HG03575 (cell line): ENCODE data around the gene USP15.

Experiments used
- ATAC-seq: cut with Tn5 transposase; IDR thresholded peaks from one replicate; pipeline ENCODE4 v1.9.1; 2021; ENCODE audit not compliant: unreplicated experiment, insufficient number of reproducible peaks, low FRiP score; ENCODE audit errors: extremely low read depth

USP15 gene

DNA sequence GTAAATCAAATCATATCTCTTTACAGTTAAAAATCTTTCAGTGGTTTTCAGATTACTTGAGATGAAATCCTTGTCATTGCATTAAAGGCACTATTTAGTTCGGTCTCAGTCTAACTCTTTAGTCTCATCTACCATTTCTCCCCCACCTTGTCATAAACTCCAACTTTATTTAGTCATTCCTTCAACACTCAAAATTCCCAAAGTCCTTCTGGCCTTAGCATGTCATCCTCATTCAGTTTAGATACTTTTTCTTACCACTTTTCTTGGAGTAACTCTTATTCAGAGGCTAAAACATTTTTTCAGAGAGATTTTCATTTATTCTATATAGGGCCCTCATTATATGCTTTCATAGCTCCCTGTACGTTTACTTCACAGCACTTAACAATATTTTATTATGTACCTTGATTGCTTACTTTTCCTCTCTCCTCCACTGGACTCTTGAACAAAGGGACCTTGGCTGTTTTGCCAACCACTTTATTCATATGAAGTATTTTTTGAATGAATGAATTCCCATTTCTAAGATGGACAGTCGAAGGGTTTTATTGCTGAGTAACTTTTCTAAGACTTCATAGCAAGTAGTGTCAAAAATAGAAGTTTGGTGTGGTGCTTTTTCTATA lies 12.8 kb downstream of the USP15 start:
- ATAC-seq: no peak

DNA sequence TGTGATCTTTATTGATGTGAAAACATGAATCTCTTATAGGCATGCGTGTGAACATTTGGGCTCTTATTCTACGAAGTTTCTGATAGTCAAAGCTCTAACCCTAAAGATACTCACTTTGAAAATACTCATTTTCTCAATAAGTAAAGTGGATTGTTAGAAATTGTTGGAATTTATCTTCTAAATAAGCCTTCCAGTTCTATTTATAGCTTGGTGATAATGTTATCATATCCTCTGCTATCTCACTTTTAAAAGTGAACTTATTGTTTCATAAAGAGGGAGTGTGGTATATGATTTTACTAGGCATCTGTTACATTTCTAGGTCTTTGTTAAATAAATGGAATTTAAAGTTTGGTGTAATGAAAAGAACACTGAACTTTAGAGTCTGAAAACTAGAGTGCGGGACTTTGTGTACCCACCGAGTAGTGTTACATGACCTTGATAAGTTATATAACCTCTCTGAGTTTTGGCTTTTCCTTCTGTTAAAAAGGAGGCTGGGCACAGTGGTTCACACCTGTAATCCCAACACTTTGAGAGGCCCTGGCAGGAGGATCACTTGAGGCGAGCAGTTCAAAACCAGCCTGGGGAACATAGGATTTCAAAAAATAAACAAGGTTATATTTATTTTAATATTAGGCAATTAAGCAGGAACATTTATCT lies 13.6 kb downstream of the USP15 start:
- ATAC-seq: no peak

DNA sequence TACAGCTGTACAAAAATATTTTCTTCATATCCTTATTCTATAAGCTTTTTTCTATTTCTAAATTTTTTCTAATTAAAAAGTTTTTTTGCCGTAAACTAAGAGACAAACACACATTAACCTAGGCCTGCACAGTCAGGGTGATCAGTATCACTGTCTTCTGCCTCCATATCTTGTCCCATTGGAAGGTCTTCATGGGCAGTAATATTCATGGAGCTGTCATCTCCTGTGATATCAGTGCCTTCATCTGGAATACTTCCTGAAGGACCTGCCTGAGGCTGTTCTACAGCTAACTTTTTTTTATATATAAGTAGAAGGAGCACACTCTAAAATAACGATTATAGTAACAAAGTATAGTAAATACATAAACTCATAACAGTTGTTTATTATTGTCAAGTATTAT lies 17.8 kb downstream of the USP15 start:
- no peak for ATAC-seq

DNA sequence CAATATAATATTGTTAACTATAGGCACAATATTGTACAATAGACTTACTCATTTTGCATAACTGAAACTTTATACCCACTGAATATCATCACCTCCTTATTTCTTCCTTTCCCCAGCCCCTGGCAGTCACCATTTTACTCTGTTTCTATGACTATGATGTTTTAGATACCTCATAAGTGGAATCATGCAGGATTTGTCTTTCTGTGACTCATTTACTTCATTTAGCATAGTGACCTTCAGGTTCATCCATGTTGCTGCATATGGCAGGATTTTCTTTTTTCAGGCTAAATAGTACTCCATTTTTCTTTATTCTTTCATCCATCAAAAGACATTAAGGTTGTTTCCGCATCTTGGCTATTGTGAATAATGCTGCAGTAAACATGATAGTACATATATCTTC lies 18.9 kb downstream of the USP15 start:
- no peak for ATAC-seq

DNA sequence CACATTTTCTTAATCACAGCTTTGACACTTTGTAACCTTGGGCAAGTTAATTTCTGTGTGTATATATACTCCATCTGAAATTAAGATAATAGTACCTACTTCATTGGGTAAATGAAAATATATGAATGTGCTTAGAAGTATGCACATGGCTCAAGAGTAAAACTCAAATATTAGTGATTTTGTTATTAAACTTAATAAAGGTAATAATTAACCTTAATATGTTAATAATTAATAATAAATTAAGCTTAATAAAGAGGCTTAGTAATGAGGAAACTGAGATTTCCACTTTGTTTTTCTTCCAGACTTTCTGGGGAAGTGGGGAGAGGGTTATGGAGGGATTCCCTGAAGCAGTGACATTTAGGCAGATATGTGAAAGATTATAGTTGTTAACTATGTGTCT lies 19.8 kb downstream of the USP15 start:
- no peak for ATAC-seq

DNA sequence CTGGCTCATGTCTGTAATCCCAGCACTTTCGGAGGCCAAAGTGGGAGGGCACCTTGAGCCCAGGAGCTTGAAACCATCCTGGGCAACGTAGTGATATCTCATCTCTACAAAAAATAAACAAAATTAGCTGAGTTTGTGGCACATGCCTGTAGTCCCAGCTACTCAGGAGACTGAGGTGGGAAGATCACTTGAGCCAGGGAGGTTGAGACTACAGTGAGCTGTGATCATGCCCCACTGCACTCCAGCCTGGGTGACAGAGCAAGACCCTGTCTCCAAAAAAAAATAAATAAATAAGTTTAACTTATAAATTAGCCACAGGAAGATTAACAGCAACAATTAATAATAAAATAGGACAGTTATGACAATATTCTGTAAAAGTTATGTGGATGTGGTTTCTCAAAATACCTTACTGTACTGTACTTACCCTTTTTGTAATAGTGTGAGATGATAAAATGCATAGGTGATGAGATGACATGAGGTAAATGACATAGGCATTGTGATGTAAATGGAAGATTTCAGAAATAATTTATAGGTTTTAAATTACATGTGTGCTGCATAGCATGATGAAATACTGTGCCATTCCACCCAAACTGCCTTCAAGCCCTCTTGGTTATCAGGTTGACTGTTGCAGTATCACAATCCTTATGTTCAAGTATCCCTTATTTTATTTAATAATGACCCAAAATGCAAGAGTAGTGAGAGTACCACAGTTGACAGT lies 22.0 kb downstream of the USP15 start:
- ATAC-seq: no peak

DNA sequence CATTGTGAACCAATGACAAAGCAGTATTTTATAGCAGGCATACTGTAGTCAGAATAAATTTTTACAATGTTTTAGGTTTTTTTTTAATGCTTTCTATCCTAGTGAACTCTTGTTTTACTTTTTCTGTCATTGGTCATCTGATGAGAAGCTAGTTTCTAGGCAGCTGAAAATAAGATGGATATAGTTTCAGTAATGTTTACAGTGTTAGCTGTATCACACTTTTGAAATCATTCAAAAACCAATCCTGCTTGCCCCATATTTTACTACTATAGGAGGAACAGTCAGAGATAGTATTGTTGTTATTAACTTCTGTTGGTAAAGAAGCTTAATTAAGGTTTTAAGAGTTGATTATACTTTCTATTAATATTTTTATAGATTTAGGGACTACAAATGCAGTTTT lies 24.5 kb downstream of the USP15 start:
- no peak for ATAC-seq

DNA sequence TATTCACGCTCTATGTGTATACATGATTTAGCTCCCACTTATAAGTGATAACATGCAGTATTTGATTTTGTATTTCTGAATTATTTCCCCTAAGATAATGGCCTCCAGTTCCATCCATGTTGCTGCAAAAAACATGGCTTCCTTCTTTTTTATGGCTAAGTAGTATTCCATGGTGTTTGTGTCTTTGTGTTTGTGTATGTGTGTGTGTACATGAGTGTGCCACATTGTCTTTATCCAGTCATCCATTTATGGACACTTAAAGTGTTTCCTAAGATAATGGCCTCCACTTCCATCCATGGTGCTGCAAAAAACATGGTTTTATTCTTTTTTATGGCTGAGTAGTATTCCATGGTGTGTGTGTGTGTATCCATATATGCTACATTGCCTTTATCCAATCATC lies 25.1 kb downstream of the USP15 start:
- no peak for ATAC-seq

DNA sequence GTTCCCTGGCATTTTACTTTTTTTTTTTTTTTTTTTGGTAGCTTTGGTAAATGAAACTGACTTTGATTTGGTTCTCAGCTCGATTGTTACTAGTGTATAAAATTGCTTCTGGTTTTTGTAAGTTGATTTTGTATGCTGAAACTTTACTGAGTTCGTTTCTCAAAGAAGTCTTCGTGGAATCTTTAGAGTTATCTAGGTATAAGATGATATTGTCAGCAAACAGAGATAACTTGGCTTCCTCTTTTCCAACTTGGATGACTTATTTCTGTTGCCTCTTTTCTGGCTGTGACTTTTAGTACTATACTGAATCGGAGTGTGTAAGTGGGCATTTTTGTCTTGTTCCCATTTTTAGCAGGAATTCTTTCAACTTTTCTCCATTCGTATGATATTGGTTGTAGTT lies 28.1 kb downstream of the USP15 start:
- no peak for ATAC-seq

DNA sequence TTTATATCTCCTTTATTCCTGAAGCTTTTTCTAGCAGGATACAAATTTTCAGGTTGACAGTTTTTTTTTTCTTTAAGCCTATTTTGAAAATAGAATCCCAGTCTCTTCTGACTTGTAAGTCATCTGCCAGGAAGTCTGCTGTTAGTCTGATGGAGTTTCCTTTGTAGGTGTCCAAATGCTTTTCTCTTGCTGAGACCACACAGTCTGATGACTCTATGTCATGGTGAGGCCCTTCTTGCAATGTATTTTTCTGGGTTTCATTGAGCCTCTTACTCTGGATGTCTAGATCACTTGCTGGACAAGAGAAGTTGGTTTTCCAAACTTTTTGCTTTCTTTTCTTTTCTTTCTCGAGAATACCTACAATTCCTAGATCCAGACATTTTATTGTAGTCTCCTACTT lies 30.6 kb downstream of the USP15 start:
- ATAC-seq: no peak

DNA sequence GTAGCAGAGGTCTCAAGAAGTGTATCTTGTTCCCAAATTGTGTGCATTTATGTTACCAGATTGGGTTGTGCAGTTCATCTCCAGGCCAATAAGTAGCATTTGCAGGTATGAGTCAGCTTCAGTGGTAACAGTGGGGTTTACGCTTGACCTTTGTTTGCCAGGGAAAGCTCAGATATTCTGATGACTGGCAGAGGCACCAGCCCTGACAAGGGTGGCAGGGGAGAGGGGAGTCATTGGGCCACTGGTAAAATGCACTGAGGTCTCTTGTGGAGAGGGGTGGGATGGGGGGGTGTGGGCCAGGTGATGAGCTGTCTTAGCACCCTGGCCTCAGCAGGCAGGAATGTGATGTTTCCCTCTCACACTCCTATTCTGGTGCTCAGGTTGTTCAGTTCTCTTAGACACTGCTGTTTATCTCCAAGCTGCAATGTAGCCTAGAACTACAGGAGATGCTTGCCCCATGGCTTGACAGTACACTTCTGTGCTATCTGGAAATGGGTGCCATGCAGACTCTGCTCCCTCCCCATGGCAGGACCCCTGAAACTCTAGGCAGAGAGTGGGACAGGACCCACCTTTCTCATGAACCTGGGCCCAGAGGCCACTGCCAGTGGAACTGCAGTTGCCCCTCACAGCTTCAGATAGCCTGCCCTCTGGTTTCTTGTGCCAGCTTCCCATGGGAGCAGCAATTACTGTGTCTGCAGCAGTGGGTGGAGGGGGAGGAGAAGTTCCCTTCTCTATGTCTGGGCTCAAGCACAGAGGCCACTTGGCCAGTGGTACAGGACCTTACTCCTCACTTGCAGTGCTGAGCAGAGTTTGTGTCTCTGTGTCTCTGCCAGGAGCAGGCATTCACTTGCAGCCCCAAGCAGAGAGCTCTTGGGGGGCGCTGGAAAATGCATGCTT lies 31.9 kb downstream of the USP15 start:
- ATAC-seq: no peak

DNA sequence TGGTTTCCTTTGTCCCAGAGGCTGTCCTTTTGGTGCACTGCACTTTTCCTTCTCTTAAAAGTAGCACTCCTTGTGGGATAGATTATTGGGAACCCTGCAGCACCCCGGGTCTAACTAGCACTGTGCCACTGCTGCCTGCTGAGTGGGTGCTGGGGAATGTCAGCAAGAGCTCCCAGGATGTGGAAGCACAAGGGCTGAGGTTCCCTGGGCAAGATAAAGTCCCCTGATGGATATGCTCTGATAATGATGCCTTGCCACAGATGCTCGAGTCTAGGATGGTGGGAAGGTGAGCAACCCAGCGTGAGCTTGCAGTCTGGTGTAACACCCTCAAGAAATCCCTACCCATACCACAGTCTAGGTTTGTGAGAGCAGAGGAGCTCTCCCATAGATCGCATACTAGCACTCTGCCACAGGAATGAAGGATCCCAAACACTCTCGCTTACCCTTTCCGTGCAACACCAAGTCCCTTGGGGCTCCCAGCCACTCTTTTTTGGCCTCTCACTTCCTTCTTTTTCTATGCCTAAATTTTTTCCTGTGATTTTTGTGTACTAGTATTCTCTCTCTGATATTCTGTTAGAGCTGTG lies 32.6 kb downstream of the USP15 start:
- no peak for ATAC-seq

DNA sequence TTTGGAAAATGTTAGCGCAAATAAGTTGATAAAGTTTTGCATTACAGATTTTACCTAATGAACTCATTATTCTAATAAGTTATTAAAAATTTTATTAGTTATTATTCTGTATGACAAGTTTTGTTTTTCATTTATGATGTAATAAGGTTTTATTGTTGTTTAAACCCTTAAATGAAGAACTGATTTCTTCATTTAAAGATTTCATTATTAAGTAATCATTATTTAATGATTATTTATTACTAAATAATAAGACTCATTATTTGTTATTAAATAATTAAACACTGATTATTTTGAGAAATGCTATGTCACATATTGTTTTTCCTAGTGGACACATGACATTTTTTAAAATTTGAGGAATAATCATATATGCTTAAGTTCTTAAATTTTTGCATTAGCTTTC lies 34.2 kb downstream of the USP15 start:
- no peak for ATAC-seq

DNA sequence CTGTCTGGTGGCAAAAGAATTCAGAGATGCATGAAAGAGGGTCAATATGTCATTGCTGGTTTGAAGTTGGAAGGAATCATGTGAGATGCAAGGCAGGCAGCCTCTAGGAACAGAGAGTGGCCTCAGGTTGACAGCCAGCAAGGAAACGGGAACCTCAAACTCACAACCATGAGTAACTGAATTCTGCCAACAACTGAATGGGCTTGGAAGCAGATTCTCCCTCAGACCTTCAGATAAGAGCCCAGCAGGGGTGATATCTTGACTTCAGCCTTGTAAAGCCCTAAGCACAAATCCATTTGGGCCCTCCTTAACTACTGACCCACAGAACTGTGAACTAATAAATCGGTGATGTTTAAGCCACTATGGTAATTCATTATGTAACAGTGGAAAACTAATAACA lies 35.8 kb downstream of the USP15 start:
- ATAC-seq: no peak

DNA sequence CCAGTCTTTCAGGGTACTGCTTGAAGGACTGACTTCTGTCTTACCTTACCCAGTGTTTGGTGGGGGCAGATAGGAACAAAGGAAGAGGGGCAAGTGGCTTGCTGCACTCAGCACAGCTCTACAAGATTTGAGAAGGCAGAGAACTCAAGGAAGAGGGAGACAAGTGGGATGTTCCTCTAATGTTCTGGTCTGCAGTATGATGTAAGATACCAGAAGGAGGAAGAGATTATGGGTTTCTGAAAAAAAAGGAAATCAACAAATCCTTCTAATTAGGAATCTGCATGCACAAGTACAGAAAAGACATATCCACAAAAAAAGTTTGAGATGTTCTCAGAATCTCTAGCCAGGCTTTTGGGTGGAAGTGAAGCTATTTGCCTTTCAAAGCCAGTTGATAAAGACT lies 37.1 kb downstream of the USP15 start:
- ATAC-seq: no peak

DNA sequence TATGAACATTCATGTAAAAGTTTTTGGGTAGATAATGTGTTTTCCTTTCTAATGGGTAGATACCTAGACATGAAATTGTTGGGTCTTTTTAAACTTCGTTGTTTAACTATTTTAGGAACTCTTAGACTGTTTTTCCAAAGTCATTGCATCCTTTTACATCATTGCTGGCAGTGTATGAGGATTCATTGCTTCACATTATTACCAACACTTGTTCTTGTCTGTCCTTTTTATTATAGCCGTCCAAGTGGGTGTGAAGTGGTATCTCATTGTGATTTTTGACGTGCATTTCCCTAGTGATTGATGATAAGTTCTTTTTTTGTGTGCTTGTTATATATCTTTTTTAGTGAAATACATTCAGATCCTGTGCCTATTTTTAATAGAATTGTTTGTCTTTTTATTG lies 39.4 kb downstream of the USP15 start:
- ATAC-seq: no peak

DNA sequence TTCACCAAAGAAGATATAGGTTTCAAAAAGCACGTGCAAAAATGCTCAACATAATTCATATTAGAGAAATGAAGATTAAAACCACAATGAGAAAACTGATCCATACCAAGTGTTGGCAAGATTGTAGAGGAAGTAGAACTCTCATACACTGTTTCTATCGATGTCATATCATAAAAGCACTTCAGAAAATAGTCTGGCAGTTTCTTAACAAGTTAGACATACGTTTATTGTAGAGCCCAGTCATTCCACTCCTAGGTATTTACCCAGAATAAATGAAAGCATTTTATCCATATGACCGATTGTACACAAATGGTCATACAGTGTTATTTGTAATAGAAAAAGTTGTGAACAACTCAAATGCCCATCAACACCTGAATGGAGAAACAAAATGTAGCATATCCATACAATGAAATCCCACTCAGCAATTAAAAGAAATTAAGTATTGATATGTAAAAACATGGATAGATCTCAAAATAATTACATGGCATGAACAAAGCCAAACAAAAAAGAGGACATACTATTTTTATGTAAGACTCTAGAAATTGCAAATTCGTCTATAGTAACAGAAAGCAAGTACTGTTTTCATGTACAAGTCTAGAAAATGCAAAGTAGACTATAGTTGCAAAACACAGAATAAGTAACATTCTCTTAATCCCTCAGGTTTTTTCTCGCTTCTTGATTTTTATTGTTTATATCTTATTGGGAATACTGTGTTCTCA lies 41.0 kb downstream of the USP15 start:
- no peak for ATAC-seq

DNA sequence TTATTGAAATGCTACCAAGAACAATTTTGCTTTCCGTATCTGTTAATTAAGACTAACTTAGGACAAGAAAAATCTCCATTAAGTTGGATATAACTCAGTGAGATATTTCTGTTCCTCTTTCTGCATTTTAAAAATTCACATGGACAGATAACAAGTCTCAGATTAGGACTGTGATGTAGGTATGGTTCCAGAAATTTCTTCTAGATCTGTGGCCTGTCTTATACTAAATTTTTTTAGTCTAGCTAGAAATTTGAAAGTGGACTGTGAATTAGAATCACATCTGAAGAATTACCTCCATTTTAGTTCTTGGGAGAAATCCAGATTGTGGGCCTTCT lies 41.6 kb downstream of the USP15 start:
- no peak for ATAC-seq

DNA sequence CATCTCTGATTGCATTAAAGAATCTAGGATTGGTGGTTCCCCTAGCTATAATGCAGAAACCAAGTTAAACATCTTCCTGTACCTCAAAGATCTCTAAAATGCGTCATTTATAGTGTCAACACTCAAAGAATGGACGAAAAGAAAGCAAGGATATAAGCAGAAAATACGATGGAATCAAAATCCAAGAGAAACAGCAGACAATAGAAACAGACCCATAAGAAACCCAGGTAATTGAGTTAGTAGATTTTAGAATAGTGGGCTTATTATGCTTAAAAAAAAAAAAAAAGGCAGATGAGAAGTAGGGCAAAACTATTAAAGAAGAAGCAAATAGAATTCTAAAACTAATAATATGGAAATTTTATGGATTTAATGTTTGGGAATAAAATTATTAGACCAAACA lies 44.4 kb downstream of the USP15 start:
- ATAC-seq: no peak
